GM18508 (cell line): ENCODE data around the gene COA8.

Experiments
- ATAC-seq: cut with Tn5 transposase; IDR thresholded peaks from one replicate; pipeline ENCODE4 v1.9.1; 2021; ENCODE audit warnings: moderate number of reproducible peaks; ENCODE audit not compliant: insufficient read depth, unreplicated experiment

The COA8 gene

DNA sequence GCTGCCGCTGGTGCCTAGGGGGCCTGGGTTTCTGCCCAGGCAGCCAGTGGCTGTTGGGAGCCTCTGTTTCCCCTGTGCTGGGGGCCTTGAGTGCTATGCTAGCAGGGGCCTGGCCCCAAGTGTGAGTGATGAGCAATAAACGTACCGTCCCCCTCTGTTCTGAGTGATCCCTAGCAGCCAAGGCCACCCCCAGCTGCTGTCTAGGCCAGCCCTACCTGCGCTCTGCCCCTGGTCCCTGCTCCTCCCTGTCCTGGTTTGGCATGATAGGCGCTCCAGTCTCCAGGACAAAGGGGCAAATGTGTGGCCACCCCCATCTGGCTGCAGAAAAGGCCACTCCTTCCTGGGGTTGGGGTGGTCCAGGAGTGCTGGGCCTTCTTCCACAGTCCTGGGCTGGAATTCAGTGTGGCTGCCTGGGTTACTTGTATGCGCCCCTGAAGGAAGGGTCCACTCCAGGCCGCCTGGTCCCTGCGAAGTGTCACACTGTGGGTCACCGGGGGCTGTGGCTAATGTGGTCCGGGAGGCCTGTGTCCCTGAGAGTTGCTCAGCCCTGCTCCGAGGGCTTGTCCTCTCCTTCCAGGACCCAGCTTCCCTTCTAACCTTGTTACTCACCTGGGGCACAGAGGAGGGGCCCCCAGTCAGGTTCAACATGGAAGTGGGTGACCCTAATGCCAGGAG is 26.7 kb upstream of the COA8 start:
- ATAC-seq = no peak

DNA sequence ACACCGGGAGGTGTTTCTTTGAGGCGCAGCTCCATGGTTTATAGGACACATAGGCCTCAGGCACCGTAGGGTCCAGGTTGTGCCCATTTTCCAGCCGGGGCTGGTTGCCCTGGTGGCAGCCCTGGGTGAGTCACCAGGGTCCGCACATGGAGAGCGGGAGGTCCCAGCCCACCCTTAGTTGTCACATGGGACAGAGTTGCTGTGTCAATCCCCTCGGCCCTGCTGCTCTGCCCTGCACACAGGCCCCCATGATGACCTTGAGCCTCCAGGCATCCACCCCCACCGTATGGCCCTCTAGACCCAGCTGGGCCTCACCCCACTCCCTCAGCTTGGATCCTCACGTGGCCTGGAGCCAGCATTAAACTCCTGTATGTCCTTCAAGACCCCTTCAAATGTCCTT is 26.1 kb upstream of the COA8 start:
- no peak for ATAC-seq

DNA sequence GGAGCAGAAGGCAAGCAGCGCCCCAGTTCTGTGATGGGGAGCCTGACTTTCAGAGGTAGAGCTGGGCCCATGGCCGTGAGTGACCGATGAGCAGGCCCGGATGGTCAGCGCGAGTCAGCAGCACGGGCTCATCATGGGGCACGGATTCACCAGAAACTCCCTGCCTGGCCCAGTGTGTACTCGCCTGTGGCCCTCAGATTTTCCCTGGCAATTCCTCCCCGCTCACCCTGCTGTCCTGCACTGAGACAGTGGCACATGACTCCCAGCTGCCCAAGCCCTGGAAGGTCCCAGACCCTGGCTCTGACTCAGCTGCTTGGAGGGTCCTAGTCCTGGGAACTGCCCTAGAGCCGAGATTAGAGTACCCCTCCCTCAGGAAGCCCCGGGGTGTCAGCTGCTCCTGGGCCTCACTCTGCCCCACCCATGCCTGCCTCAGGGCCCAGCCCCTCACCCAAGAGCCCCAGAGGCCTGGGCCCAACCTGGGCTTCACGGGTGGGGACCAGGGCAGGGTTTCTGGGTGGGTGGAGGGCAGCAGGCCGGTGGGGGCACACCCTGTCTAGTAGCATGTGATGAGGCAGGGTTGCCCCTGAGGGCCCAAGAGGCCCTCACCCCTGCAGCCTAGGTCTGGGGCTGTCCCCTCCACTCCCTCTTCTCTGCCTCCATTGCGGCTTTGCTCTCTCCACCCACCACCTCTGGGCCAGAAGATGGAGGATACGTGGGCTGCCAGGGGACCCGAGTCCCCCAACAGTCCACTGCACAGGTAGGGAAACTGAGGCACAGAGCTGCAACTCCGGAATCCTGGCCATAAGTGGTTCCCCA is 25.4 kb upstream of the COA8 start:
- no peak for ATAC-seq

DNA sequence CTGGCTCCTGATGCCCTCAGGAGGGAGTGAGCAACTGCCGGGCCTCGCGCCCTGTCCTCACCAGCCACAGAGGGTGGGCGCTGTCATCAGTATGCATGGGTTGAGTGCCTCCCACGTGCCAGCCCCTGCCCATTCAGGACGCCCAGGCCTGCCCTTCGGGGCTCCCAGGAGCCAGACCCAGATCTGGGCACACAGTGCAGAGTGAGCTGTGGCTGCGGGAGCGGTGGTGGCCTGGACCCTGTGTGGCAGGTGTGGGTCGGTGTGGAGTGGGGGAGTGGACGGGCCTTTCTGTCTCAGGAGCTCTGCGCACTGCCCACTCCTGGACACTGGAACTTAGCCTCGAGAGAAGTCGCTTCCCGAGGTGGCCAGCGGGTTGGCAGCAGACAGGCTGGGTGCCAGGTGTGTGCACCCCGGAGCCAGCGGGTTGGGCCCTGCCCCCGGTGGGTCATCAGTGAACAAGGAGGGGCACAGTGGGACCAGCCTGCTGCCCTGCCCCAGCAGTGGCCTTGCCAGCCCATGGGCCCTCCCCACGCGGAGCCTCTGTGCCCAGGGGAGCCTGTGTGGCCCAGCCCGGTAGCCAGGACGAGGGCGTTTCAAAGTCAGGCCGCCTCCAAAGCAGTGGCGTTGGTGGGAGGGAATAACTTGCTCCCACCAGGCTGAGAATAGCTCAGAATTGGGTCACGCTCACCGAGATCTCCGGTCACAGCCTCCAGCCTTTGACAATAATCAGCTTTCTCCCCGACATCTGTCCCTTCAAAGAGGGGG is 24.3 kb upstream of the COA8 start:
- ATAC-seq = no peak

DNA sequence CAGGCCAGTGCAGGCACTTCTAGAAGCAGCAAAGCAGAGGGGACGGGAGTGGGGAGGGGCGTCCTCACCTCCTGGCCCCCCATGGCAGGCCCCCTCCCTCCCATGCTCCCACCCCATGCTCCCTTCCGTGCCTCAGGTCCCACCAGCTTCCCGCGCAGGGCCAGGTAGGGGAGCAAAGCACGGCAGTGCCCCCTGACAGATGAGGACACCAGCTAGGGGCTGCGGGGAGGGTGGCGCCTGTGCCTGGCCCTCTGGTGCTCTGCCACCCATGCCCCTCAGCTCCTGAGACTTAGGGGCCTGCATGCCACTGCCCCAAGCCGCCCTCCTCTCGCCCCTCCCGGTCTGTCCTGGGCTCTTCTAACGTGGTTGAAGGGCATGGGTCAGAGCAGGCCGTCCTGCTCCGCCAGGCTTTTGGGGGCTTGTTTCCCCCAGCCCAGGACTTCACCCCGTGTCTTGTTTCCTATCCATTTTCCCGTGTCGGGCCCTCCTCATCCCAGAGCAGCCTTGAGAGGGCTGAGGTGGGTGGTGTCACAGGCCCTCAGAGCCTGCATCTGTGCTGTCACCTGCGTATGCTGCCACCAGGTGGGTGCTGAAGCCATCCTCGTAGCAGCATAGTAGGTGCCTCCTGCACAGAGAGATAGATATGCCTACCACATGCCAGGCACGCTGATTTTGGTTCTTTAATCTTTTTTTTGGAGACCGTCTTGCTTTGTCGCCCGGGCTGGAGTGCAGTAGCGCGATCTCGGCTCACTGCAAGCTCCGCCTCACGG is 23.5 kb upstream of the COA8 start:
- no peak for ATAC-seq

DNA sequence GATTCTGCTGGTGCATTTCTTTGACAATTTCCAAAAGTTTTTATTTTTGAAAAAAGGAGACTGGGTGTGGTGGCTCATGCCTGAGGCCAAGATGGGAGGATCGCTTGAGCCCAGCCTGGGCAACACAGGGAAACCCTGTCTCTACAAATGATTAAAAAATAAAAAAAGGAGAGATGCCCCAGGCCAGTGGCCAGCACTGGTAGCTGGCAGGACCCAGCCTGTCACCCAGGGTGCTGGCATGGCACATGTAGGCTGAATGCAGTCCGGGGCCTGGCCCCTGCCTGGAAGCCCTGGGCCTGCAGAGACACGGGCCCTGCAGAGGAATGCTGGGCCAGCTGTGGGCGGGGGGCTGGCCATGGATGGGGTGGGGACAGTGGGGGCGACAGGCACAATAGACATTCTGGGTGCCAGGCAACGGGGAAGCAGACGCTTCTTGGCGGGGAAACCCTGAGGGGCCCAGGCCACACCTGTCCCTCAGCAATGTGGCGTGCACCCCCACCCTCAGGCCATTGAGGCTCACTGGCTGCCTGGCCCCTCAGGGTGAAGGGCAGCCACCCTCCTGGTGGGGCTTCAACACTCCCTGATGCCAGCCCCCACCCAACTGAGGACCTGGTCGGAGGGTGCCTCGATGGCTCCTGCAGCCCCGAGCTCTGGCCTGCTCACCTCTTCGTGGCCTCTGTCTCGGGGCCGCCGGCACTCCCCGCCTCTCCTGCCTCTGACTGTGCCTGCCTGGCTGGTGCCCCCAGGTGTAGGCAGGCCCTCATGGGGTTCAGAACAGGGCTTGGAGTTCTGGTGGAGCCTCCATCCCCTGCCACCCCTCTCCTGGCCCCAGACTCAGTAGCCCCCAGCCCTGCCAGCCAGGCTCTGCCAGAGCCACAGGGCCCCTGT is 21.7 kb upstream of the COA8 start:
- ATAC-seq = no peak

DNA sequence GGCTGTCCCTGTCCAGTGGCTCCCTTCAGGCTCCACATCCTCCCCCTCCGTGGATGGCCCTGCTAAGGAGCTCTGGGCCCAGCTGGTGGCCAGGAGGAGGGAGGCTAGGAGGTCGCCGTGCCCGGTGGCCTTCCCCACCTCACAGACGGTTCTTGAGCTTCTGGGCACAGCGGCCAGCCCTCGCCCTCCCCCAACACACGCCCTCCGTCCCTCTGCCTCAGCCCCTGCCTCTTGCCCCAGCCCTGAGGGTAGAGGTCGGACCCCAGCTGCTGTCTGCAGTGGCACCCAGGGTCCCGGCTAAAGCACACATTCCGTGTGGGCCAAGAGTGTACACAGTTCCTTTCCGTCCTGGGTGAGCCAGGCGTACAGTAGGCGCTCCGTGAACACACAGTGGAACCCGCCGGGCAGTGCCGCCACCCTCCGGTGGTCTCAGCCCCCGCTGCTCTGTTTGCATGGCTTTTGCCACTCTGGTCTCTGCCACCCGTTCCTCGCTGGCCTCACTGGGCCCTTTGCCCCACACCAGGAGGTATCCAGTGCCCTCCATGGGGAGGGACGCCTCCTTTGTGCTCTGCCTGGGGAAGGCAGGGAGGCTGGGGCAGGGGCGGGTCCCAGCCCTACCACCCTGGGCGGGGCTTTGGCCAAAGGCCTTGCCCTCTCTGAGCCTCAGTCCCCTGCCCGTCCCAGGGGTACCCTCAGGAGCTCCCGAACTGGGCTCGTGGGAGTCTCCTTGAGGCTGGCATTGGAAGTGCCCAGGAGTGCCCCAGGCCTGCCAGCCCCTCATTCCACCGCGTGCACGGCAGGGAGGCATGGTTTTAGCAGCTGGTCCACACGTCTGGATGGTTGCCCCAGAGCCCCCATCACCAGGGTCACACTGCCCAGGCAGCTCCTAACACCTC is 20.8 kb upstream of the COA8 start:
- no peak for ATAC-seq

DNA sequence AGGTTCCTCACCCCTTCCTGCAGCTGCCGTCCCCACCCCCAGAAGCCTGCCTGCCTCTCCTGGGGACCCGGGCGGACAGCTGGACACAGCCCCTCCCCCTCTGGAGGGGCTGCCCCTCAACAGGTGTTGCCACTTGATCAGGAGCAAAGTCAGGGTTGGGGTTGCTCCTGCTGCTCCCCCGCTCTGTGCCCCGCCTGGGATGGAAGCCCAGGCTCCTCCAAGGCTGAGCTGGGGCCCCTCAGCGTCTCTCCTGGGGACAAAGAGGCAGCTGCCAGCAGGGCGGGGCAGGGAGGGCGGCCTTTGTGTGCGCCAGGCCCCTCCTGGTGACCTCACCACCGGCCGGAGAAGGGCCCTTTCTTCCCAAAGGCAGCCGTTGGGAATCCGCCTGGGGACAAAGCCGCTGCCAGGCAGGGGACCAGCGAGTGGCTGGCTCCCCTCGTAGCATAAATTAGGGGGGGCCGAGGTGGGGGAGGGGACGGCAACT is 20.1 kb upstream of the COA8 start:
- ATAC-seq = no peak

DNA sequence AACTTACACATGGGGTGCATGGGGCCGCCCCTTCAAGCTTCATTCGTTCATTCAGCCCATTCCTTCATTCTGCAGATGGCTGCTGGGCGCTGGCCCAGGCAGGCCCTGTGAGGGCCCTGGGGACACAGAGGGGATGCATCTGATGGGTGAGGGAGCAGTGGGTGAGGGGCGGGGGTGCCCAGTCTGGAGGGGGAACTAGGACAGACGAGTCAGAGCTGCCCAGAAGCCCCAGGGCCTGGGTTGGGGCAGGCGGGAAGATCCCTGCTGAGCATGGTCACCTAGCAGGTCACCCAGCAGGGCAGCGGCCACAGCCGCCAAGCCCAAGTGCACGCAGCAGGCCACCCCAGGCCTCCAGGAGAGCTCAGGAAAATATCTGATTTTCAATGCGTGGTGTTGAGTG is 19.6 kb upstream of the COA8 start:
- ATAC-seq = no peak

DNA sequence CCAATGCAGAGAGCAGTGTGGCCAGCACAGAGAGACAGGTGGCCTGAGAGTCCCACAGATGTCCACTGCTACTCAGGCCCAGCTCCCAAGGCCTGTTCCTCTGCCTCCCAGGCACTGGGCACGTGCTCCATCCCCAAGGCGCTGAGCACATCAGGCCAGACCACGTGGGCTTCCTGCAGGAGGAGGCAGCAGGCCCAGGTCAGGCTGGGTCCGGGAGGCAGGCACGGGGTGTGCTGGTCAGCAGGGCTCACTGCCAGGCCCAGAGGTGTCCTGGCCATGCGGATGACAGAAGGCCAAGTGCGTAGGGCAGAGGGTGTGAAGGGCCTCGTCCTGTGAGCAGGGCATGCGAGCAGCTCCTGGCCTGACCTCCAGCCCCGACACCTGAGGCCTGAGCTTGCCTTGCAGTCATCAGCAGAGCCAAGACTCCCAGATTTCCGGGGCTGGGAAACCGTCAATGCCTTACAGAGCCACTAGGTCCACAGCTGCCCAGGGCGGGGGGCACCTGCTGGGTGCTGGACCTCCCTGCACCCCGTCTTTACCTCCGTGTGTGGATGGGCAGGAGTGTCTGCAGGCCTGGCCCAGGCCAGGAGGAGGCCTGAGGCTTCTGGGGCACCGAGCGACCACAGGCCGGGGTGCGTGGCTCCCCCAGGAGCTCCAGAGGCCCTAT is 18.9 kb upstream of the COA8 start:
- ATAC-seq = no peak

DNA sequence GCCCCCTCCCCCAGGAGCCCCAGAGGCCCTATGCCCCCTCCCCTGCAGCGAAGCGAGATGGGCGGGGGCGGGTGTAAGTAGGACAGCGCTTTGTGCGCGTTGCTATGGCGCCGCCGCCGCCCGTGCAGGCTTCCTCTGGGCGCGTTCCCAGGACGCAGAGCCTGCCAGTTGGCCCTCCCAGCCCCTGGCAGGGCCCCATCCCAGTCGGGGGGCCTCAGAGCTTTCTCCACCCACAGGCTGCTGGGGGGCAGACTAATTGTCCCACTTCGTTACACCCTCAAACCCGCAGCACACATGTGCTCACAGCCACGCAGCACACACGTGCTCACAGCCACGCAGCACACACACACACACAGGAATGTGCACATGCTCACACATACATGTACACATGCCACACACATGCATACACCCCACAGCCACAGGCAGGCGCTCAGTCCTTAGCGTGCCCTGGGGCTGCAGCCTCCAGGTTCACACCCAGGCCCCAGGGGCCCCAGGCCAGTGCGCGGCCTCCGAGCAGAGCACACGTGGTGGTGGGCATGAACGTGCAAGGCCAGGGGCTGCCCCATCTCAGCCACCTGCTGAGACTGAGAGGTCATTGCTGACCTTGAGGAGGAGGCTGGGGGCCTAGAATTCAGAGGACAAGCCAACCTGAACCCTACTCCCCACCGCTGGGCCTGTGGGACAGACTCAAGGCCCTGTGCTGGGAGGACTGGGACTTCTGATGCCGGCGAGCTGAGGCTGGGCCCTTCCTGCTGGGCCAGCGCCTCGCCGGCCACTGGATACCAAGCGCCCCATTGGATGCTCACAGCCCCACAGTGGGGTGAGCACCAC is 18.2 kb upstream of the COA8 start:
- ATAC-seq = no peak

DNA sequence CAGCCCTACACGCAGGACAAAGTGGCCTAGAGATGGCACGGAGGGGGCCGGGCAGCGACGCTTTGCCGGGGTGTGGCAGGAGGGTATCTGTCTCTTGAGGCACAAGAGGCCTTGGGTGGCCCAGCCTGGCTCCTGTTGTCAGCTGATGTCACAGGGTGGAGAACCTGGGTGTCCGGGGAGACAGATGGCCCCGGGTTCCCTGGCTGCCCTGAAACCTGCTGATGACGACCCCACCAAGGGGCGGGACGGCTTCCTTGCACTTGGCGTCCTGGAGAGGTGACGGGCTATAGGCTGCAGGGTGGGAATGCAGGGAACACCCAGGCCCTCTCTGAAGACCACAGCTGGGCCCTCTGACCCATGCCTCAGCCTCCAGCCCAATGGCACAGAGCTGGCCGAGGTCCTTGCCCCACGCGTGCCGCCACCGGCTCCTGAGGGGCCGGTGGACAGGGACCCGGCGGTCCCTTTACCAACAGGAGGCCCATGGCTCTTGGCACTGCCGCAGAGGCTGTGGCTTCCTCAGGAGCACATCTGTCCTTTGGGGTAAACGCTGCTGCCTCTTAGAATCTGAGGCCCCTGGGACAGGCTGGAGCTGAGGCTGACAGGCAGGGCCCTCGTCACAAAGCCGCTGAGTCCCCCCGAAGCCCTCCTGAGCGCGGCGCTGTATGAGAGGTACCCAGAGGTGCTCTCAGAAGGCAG is 17.4 kb upstream of the COA8 start:
- no peak for ATAC-seq

DNA sequence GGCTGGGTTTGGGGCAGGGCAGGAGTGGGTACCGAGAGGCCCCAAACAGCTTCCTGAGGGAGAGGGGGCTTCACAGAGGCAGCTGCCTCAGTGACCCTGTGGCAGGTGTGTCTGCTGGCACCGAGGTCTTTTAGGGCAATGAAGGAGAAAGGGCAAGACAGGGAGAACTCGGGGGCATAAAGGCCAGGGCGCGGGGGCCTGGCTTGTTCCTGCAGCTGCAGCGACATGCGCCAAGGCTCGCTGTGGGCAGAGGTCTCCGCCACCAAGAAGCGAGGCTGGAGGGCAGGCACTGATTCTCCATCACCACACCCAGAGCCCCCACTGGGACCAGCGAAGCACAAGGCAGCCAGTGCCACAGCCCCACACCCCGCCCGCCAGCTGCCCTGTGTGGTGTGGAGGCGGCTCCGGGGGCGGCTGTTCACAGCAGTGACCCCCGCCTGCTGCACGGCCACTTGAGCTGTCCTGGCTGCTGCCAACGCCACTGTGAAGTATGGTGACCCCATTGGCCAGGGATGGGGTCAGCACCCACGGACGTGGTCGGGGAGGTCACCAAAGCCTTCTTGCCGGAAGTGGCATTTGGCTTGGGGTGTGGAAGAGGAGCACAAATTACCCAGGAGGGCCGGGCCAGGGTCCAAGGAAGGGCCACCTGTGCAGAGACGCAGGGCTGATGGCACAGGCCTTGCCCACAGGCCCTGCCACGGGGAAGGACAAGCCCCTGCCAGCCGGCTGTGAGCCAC is 16.7 kb upstream of the COA8 start:
- ATAC-seq = no peak

DNA sequence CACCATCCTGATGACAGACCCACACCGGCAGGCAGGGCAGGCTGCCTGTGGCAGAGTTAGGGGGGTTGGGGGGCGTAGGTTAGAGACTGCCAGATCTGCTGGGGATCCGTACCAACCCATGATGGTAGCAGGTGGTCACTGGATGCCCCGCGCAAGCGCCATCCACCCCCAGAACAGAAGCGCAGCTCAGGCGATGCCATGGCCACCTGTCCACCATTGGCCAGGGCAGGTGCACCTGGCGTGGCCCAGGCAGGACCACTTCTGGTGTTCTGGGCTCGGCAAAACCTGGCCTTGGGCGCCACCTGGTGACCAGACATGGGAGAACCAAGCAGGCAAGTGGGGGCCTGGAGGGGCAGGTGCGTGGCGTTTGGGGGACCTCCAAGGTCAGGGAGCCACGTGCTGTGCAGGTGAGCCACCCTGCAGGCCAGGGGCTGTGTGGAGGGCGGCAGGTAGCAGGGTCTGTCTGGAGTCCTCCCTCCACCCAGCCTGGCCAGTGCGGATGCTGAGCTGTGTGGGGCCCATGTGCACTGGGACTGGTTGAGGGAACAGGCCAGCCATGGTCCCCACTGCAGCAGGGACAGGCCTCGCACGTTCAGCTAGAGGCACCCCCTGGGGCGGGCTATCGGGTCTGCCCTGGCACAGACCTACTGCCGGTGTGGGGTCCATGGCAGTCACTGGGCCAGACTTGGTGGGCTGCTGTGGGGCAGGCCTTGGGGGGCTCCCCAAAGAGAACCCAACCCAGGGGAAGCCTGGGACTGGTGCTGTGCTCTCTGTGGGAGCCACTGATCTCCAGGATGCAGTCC is 15.9 kb upstream of the COA8 start:
- no peak for ATAC-seq

DNA sequence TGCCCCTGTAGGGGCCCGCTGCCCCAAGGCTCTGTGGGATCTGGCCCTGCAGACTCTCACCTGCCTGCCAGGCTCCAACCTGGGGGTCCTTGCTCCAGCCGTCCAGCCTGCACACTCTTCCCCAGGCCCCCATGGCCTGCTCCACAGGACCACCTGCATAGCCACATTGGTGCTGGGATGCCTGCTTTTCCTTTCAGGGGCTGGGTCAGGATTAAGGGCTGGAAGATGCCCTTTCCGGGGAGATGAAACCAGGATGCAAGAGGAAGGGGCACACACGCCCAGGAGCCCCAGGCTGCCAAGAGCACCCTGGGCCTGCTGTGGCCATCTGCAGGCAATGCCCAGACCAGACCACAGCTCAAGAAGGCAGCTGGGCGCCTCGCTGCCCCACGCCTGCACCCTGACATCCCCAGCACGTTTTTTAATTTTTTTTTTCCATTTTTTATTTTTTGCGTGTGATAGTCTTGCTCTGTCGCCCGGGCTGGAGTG is 15.3 kb upstream of the COA8 start:
- no peak for ATAC-seq
